ENCODE data around the gene CDKL1. TPM values are rescaled to one million over a fixed set of nuclear protein-coding genes. Genes with fewer than 3 reads are reported as not detected.
"Not testable (repeated sequence)": the region's sequence is repeated elsewhere in the genome, so short reads cannot be mapped to it uniquely, and the experiment has no call there.

Gene CDKL1
- total and polyA plus RNA-seq, 7 experiments from 2014 or later = 2.0 to 14.8 (median 4.9) TPM

DNA sequence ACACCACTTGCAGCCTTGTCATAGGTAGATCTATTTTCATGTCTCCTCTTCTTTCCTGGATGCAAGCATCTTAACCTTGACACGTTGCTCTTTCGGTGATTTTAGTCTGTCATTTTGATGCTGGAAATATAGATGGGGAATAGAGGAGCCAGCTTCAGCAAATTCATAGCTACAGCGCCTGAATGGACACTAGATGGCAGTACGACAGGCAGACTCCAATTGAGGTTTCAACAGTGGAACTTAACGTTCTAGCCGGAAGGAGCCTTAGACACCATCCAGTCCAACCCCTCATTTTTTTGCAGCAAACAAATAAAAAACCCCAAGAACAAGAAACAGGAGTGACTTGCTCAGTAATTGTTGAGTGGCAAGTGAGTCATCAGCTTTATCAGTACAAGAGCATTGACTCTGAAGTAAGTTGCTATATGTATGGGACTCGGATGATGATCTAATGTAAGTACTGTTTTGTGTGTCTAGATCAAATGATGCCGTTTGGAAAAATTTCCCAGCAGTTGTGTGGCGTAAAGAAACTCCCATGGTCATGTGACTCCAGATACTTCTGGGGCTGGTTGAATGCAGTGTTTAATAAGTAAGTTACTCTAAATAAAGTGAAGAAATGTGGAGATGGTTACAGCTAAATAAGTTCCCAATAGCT, 75.5 kb downstream of the CDKL1 start:
- H3K36me3 Mint-ChIP-seq = peaks cover 0 to 24% (median 11%) of the 10 kb centered on the region in 5 donors
- Histone ChIP-seq H3K4me1 (ENCODE audit: control insufficient read depth in 2 of 2, insufficient read depth in 2 of 2, low read length in 2 of 2) (peaks cover 0 to 4% of the 10 kb centered on the region in 2 donors), H3K36me3 (ENCODE audit: control insufficient read depth in 2 of 3, insufficient read depth in 3 of 3, low read length in 3 of 3) (peaks cover 3 to 18% (median 5%) of the 10 kb centered on the region in 3 experiments), H3K27ac (ENCODE audit: low read depth, low read length) (peak overlapping the region; percentile 11), H3K27me3 (ENCODE audit: control insufficient read depth in 2 of 2, insufficient read depth in 2 of 2, low read length in 2 of 2) (no peaks in the 10 kb centered on the region), H3K4me3 (ENCODE audit: low read length) (peak overlapping the region; percentile 15), H3K9me3 (ENCODE audit: control insufficient read depth in 2 of 3, low read length in 3 of 3) (no peaks in the 10 kb centered on the region)
- POLR2A ChIA-PET = interaction anchor here (0.8 to 3.4 kb wide), 4 partner anchors 9 to 453 kb away, joined by 3 to 10 read pairs (median 4); partner anchors contain the start of genes DMAC2L, L2HGDH and MAP4K5
- CTCF ChIA-PET = interaction anchor here (0.6 to 2.6 kb wide), 11 partner anchors 10 to 539 kb away, joined by 3 to 12 read pairs (median 5); partner anchors contain the start of genes DMAC2L, L2HGDH and VCPKMT
- peak; percentile 99 for ATAC-seq
- H3K27me3 Mint-ChIP-seq = no peaks in the 10 kb centered on the region
- no peak overlapping the region for H3K27ac Mint-ChIP-seq
- no peak overlapping the region for H3K4me3 Mint-ChIP-seq
- H3K9me3 Mint-ChIP-seq = no peaks in the 10 kb centered on the region
- peaks cover 8 to 34% (median 27%) of the 10 kb centered on the region in 7 donors for H3K4me1 Mint-ChIP-seq
- DNase-seq = peak in 8 of 9 donors; percentile 52 to 83 (median 76)
- intact Hi-C loops (cut with micrococcal nuclease) = loop anchor here (1.0 to 5.0 kb wide), 15 partner anchors 8 to 1331 kb away; partner anchors contain the start of genes CDKL1 (in 2 of the 2), DMAC2L (in 2 of the 2), L2HGDH (in 2 of the 2) and MAP4K5 (in 2 of the 2)

DNA sequence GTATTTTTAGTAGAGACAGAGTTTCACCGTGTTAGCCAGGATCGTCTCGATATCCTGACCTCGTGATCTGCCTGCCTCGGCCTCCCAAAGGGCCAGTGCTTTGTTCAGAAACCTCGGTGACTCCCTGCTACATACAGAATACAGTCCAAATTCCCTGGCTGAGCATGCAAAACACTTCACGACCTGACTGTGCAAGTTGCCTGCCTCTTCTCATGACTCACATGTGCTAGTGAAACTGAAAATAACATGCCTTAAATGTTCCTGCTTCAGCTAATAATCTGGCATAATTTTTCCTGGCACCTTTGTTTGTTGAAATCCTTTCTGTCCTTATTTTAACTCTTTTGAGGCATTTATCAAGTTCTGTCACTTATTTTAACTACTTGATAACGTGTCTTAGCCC, 76.4 kb downstream of the CDKL1 start:
- H3K36me3 Mint-ChIP-seq = peaks cover 0 to 25% (median 11%) of the 10 kb centered on the region in 5 donors
- ATAC-seq = no peak
- CTCF ChIA-PET = interaction anchor here (0.6 to 2.6 kb wide), 10 partner anchors 9 to 540 kb away, joined by 3 to 12 read pairs (median 6); partner anchors contain the start of genes DMAC2L and L2HGDH
- no peaks in the 10 kb centered on the region for H3K9me3 Mint-ChIP-seq
- H3K4me3 Mint-ChIP-seq = no peak overlapping the region
- Histone ChIP-seq H3K36me3 (ENCODE audit: control insufficient read depth in 2 of 3, insufficient read depth in 3 of 3, low read length in 3 of 3) (peaks cover 3 to 18% (median 5%) of the 10 kb centered on the region in 3 experiments), H3K4me3 (ENCODE audit: low read length) (no peak overlapping the region), H3K4me1 (ENCODE audit: control insufficient read depth in 2 of 2, insufficient read depth in 2 of 2, low read length in 2 of 2) (peaks cover 0 to 4% of the 10 kb centered on the region in 2 donors), H3K9me3 (ENCODE audit: control insufficient read depth in 2 of 3, low read length in 3 of 3) (no peaks in the 10 kb centered on the region), H3K27ac (ENCODE audit: low read depth, low read length) (peak overlapping the region; percentile 2), H3K27me3 (ENCODE audit: control insufficient read depth in 2 of 2, insufficient read depth in 2 of 2, low read length in 2 of 2) (no peaks in the 10 kb centered on the region)
- POLR2A ChIA-PET = interaction anchor here (3.4 kb wide), 1 partner anchor 212 kb away, joined by 10 read pairs; the partner anchor contains the start of gene MAP4K5
- intact Hi-C loops (cut with micrococcal nuclease) = loop anchor here (2.0 to 5.0 kb wide), 7 partner anchors 25 to 1332 kb away; partner anchors contain the start of genes FRMD6 (in 1 of the 2) and SOS2 (in 1 of the 2)
- H3K4me1 Mint-ChIP-seq = peaks cover 12 to 40% (median 32%) of the 10 kb centered on the region in 7 donors
- H3K27me3 Mint-ChIP-seq = no peaks in the 10 kb centered on the region
- no peak overlapping the region for H3K27ac Mint-ChIP-seq
- DNase-seq = no peak

DNA sequence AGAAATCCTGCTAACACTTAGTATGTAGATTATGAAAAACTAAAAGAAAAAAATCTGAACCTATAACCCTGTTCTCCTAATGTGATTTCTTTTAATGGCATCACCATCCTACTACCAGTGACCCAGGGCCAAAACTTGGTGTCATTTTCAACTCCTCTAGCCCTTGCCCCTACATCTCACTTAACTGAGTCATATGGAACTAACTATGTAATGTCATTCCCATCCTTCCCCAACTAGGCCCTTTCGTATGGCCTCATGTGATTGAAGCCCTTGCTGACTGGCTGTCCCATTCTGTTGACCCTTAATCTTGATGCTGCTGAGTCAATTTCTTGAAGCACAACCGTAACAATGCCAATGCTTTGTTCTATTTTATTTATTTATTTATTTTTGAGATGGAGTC, 77.0 kb downstream of the CDKL1 start:
- Histone ChIP-seq H3K27me3 (ENCODE audit: control insufficient read depth in 2 of 2, insufficient read depth in 2 of 2, low read length in 2 of 2) (no peaks in the 10 kb centered on the region), H3K36me3 (ENCODE audit: control insufficient read depth in 2 of 3, insufficient read depth in 3 of 3, low read length in 3 of 3) (peaks cover 3 to 18% (median 5%) of the 10 kb centered on the region in 3 experiments), H3K4me3 (ENCODE audit: low read length) (no peak overlapping the region), H3K4me1 (ENCODE audit: control insufficient read depth in 2 of 2, insufficient read depth in 2 of 2, low read length in 2 of 2) (peaks cover 0 to 4% of the 10 kb centered on the region in 2 donors), H3K9me3 (ENCODE audit: control insufficient read depth in 2 of 3, low read length in 3 of 3) (no peaks in the 10 kb centered on the region), H3K27ac (ENCODE audit: low read depth, low read length) (no peak overlapping the region)
- peaks cover 12 to 40% (median 32%) of the 10 kb centered on the region in 7 donors for H3K4me1 Mint-ChIP-seq
- no peaks in the 10 kb centered on the region for H3K27me3 Mint-ChIP-seq
- peaks cover 0 to 25% (median 7%) of the 10 kb centered on the region in 5 donors for H3K36me3 Mint-ChIP-seq
- intact Hi-C loops (cut with micrococcal nuclease) = loop anchor here (2.0 to 5.0 kb wide), 8 partner anchors 25 to 1333 kb away; partner anchors contain the start of genes FRMD6 (in 1 of the 2) and SOS2 (in 1 of the 2)
- H3K4me3 Mint-ChIP-seq = no peak overlapping the region
- ChIA-PET POLR2A (interaction anchor here (3.4 kb wide), 1 partner anchor 213 kb away, joined by 10 read pairs; the partner anchor contains the start of gene MAP4K5), CTCF (interaction anchor here (0.6 to 2.6 kb wide), 4 partner anchors 8 to 456 kb away, joined by 3 to 12 read pairs (median 6); partner anchors contain the start of genes DMAC2L, L2HGDH and MAP4K5)
- no peak overlapping the region for H3K27ac Mint-ChIP-seq
- DNase-seq (no peak), ATAC-seq (no peak)
- H3K9me3 Mint-ChIP-seq = no peaks in the 10 kb centered on the region

DNA sequence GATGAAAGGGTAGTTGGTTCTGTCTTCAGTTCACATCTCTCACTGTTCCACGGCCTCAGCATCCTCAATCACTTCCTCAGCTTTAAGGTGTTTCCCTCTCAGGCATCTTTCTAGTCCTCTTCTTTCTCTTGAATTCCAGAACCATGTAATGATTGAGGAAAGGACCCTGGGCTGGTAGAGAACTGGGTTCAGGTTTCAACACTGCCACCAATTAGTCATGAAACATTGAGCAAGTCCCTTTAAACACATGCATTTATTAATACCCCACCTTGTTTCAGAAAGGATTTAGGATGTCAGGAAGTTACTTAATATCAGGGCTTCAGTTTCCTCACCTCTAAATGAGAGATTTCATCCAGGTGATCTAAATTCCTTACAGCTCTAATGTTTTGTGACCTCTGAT, 77.4 kb downstream of the CDKL1 start:
- Histone ChIP-seq H3K4me1 (ENCODE audit: control insufficient read depth in 2 of 2, insufficient read depth in 2 of 2, low read length in 2 of 2) (peaks cover 0 to 4% of the 10 kb centered on the region in 2 donors), H3K27me3 (ENCODE audit: control insufficient read depth in 2 of 2, insufficient read depth in 2 of 2, low read length in 2 of 2) (no peaks in the 10 kb centered on the region), H3K4me3 (ENCODE audit: low read length) (no peak overlapping the region), H3K9me3 (ENCODE audit: control insufficient read depth in 2 of 3, low read length in 3 of 3) (no peaks in the 10 kb centered on the region), H3K36me3 (ENCODE audit: control insufficient read depth in 2 of 3, insufficient read depth in 3 of 3, low read length in 3 of 3) (peaks cover under 1 to 14% (median 5%) of the 10 kb centered on the region in 3 experiments), H3K27ac (ENCODE audit: low read depth, low read length) (no peak overlapping the region)
- H3K4me3 Mint-ChIP-seq = no peak overlapping the region
- peaks cover 12 to 43% (median 34%) of the 10 kb centered on the region in 7 donors for H3K4me1 Mint-ChIP-seq
- no peaks in the 10 kb centered on the region for H3K27me3 Mint-ChIP-seq
- ATAC-seq (no peak), DNase-seq (no peak)
- POLR2A ChIA-PET = interaction anchor here (3.4 kb wide), 1 partner anchor 213 kb away, joined by 10 read pairs; the partner anchor contains the start of gene MAP4K5
- CTCF ChIA-PET = interaction anchor here (1.8 to 2.2 kb wide), 2 partner anchors 37 to 213 kb away, joined by 3 to 9 read pairs; partner anchors contain the start of gene MAP4K5
- H3K9me3 Mint-ChIP-seq = peaks cover 0 to under 1% (median 0%) of the 10 kb centered on the region in 11 donors
- intact Hi-C loops (cut with micrococcal nuclease) = loop anchor here in 1 of 2 donors (2.0 kb wide), 1 partner anchor 460 kb away; no protein-coding TSS in a partner anchor
- peaks cover 0 to 25% (median 9%) of the 10 kb centered on the region in 5 donors for H3K36me3 Mint-ChIP-seq
- peak overlapping the region in 2 of 9 donors; percentile 22 to 33 for H3K27ac Mint-ChIP-seq

DNA sequence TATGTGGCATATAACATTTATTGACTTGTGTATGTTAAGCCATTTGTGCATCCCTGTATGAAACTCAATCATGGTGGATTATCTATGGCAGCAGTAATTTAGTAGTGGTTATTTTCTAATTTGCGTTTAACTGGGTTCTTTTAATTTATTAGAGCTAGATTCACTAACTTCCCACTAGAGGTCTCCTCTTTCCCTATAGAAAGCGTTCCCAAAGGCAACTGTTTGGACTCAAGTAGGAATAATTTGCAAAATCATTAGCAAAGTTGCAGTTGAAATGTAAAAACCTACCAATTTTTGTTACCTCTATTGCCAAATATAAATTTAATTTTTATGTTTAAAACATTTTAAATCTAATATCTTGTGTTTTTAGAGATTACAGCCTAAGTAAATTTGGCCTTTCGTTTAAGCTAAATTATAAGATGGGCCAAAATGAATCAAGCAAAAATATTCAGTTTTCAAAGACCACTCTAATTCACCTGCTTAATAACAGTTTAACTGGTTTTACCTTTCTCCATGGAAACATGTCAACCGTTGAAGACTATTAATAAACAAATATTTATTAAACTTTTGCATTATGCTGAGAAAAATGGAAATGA, 78.6 kb downstream of the CDKL1 start:
- Histone ChIP-seq H3K27ac (ENCODE audit: low read depth, low read length) (no peak overlapping the region), H3K9me3 (ENCODE audit: control insufficient read depth in 2 of 3, low read length in 3 of 3) (no peaks in the 10 kb centered on the region), H3K4me1 (ENCODE audit: control insufficient read depth in 2 of 2, insufficient read depth in 2 of 2, low read length in 2 of 2) (peaks cover 3 to 10% of the 10 kb centered on the region in 2 donors), H3K27me3 (ENCODE audit: control insufficient read depth in 2 of 2, insufficient read depth in 2 of 2, low read length in 2 of 2) (no peaks in the 10 kb centered on the region), H3K36me3 (ENCODE audit: control insufficient read depth in 2 of 3, insufficient read depth in 3 of 3, low read length in 3 of 3) (peaks cover 0 to 7% (median 0%) of the 10 kb centered on the region in 3 experiments), H3K4me3 (ENCODE audit: low read length) (no peak overlapping the region)
- H3K9me3 Mint-ChIP-seq = peaks cover 0 to 6% (median 0%) of the 10 kb centered on the region in 11 donors
- peaks cover 12 to 54% (median 46%) of the 10 kb centered on the region in 7 donors for H3K4me1 Mint-ChIP-seq
- H3K4me3 Mint-ChIP-seq = no peak overlapping the region
- H3K36me3 Mint-ChIP-seq = peaks cover 0 to 24% (median 14%) of the 10 kb centered on the region in 5 donors
- ATAC-seq (no peak), DNase-seq (no peak)
- no peaks in the 10 kb centered on the region for H3K27me3 Mint-ChIP-seq
- CTCF ChIA-PET = interaction anchor here (0.7 to 2.2 kb wide), 9 partner anchors 10 to 510 kb away, joined by 3 to 9 read pairs (median 3); partner anchors contain the start of gene MAP4K5
- H3K27ac Mint-ChIP-seq = no peak overlapping the region
- intact Hi-C loops (cut with micrococcal nuclease) = loop anchor here in 1 of 2 donors (2.0 kb wide), 1 partner anchor 461 kb away; no protein-coding TSS in a partner anchor
- POLR2A ChIA-PET = no interaction called here

DNA sequence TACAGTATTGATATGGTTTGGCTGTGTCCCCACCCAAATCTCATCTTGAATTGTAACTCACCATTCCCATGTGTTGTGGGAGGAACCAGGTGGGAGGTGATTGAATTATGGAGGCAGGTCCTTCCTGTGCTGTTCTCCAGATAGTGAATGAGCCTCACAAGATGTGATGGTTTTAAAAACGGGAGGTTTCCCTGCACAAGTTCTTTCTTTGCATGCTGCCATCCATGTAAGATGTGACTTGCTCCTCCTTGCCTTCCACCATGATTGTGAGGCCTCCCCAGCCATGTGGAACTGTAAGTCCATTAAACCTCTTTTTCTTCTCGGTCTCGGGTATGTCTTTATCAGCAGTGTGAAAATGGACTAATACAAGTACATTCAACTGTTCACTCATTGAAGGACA, 82.6 kb downstream of the CDKL1 start:
- CTCF ChIA-PET; H3K27ac ChIP-seq (ENCODE audit: low read depth, low read length); H3K36me3 ChIP-seq (ENCODE audit: control insufficient read depth in 2 of 3, insufficient read depth in 3 of 3, low read length in 3 of 3); H3K4me3 ChIP-seq (ENCODE audit: low read length); ATAC-seq; DNase-seq; H3K9me3 ChIP-seq (ENCODE audit: control insufficient read depth in 2 of 3, low read length in 3 of 3); H3K27me3 ChIP-seq (ENCODE audit: control insufficient read depth in 2 of 2, insufficient read depth in 2 of 2, low read length in 2 of 2); H3K27me3 Mint-ChIP-seq; H3K9me3 Mint-ChIP-seq: not testable (repeated sequence)
- peaks cover 11 to 12% of the 10 kb centered on the region in 2 donors for H3K4me1 ChIP-seq (ENCODE audit: control insufficient read depth in 2 of 2, insufficient read depth in 2 of 2, low read length in 2 of 2)
- Mint-ChIP-seq H3K27ac (peak overlapping the region in 5 of 9 donors; percentile 17 to 99 (median 98)), H3K36me3 (peaks cover 0 to 22% (median 14%) of the 10 kb centered on the region in 5 donors), H3K4me3 (peak overlapping the region in 8 of 10 donors; percentile 19 to 99 (median 74)), H3K4me1 (peaks cover 22 to 66% (median 59%) of the 10 kb centered on the region in 7 donors)
- intact Hi-C loops (cut with micrococcal nuclease) = loop anchor here (5.0 kb wide), 8 partner anchors 197 to 727 kb away; partner anchors contain the start of genes KLHDC2 (in 1 of the 2), MGAT2 (in 1 of the 2), POLE2 (in 1 of the 2) and RPL36AL (in 1 of the 2)
- POLR2A ChIA-PET = interaction anchor here (0.6 kb wide), 1 partner anchor 20 kb away, joined by 3 read pairs; no protein-coding TSS in a partner anchor

Measured in naive thymus-derived CD4-positive, alpha-beta T cell (primary cell).